Stimulated activated CD8-positive, alpha-beta memory T cell treated with anti-CD3 and anti-CD28 coated beads, Interleukin-2, amount 100 ng/mL, for 1 hour (primary cell): ENCODE data around the gene DCAF10.
A peak's percentile ranks its signal among the peaks of the same experiment; 100 is the strongest.
"Not testable (repeated sequence)": the region's sequence is repeated elsewhere in the genome, so short reads cannot be mapped to it uniquely, and the experiment has no call there.

Source experiments
- DNase-seq, 2 donors: peaks; one replicate each; pipeline ENCODE4 v3.0.0-alpha.2; 2020; ENCODE audit warnings: low read depth in 2 of 2

Gene DCAF10

DNA sequence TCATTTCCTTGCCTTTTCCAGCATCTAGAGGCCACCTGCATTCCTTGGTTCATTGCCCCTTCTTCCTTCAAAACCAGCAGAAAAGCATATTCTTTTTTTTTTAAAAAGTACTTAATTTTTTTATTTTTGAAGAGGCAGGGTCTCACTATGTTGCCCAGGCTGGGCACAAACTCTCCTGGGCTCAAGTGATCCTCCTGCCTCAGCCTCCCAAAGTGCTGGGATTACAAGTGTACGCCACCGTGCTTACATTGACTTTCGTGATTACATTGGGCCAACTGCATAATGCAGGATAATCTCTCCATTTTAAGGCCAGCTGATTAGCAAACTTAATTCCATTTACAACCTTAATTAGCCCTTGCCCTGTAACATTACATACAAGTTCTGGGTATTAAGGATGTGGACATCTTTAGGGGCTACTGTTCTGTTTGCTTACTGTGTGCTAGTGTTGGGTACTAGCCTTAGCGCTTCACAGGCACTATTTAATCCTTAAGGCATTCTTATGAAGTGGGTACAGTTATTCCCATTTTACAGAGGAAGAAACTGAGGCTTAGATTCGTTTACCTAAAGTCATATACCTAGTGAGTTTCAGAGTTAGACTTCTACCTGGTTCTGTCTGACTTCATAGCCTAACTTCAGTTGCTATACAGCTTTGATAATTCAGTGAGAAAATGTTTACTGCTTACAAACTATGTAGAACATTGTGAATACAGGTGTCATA is 69.6 kb downstream of the DCAF10 start:
- DNase-seq, result no peak

DNA sequence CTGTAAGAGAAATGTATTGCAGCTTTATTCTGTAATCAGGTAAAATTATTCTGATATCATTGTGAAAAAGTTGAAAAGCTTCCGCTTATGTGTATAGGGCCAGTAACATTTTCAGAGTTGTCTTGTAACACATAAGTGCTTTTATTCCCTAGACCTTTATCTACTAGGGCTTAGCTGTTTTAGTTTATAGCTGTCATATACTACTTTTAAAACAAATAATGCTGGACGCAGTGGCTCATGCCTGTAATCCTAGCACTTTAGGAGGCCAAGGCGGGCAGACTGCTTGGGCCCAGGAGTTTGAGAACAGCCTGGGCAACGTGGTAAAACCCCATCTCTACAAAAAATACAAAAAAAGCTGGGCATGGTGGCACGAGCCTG is 70.2 kb downstream of the DCAF10 start:
- no peak for DNase-seq

DNA sequence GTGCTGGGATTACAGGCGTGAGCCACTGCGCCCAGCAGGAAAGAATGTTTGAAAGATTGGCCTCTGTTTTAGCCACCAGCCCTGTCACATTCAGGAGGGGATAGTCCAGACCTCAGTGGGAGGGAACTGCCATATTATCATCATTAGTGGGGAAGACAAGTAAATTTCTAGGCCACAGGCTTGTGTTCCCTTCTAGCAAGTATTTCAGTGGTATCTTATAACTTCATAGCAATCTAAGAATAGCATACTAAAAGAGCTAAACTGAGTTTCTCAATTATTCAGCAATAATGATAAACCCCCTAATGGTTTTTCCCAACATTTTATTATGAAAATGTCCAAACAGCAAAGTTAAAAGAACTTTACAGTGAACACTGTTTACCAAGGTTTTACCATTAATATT is 73.4 kb downstream of the DCAF10 start:
- DNase-seq, result no peak

DNA sequence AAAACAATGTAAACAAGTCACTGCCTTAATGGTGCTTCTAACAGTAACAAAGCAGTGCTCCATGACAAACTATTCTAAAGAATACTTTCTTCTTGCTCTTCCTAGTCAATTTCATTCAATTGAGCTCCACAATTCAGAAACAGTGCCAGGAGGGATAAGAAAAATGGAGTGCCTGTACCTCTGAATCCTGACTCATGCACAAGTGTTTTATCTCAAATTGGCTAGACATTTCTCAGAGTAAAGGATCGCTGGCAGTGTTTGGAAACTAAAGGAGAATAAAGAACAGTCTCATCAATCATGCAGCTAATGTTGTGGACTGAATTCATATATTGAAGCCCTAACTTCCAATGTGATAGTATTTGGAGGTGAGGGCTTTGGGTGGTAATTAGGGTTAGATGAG is 75.8 kb downstream of the DCAF10 start:
- DNase-seq, result no peak

DNA sequence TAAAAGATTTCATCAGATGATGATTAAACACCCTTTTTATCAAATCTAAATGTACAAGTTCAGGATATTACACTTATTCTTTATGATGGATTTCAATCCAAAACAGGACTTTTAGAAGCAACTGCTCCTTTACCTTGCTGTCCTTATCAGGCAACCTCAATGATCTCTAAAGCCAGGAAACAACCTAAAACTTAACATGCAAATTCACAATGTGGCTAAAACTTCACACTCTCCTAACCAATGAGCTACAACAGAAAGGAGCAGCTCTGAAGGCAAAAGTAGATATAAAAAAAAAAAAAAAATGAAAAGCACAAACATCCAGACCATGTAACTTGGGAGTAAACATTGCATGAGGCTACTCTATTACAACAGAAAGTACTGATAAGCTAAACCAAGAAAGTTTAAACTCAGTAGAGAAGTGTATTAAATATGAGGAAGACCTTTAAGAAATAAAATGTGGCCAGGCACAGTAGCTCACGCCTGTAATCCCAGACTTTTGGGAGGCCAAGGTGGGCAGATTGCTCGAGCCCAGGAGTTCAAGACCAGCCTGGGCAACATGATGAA is 80.4 kb downstream of the DCAF10 start:
- no peak for DNase-seq

DNA sequence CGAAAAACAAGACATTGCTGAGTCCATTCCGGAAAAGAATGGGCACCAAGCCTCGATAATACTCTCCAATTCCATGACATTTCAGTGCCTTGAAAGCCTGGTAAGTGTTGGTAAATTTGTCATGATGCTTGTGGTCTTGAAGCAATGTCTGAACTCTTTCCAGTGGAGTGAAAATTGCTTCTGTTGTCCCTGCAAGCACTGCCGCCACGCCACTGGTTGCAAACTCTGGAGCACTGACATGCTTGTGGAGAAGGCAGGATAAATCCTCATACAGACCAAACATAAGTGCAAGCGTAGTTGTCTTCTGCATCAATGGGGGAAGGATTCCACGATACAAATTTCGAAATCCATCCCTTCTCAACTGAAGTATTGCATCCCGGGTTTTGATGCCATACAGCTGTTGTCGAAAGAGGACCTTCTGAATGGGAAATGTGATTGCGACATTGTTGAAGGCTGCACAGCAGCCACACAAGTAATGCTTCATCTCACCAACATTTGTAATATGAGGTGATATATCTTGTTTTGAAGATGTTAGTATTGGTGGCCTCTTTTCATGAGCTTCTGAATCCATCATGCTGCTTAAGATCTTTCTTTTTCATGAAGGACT is 87.5 kb downstream of the DCAF10 start:
- DNase-seq, result not testable (repeated sequence)

DNA sequence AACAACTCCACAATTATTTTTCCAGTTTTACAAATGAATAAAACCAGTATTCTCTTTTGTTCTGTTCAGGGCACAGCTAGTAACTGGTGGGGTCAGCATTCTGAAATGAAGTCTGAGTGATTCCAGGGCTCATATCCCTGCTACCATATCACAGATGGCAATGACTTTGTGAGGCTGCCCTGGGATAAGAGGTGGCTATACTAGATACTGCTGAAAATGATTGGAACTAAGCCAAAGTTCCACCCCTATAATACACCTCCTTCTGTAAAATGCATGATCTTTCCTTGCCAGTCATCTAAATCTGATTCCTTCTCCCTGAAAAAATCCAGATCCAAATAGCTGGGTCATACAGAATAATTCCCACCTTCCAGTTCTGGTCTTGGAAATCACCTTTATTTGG is 88.9 kb downstream of the DCAF10 start:
- no peak for DNase-seq

DNA sequence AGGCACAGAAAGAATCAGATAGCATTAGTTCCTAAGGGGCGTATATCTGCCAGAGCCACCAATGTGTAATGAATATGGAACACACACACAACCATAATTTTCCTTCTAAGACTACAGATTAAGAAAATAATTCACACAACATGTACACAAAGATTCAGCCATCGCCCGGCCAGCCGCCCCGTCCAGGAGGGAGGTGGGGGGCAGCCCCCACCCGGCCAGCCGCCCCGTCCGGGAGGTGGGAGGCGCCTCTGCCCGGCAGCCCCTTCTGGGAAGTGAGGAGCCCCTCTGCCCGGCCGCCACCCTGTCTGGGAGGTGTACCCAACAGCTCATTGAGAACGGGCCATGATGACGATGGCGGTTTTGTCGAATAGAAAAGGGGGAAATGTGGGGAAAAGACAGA is 90.4 kb downstream of the DCAF10 start:
- not testable (repeated sequence) for DNase-seq

DNA sequence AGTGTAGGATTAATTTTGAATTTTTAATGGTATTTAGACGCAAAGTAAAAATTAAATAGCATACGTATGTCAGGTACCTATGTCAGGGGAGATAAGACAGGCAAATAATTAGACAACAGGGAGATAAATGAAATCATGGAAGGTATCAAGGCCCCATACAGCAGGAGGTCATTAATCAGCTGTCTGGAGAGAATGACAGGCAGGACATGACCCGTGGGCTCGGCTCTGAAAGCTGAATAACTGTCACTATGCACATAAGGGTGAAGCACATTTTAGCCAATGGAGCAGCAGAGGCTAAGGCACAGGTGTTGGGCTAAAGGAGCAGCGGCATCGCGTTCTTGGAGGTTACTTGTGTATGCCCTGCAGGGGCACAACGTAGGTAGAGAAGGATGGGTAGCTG is 91.5 kb downstream of the DCAF10 start:
- DNase-seq, result no peak

DNA sequence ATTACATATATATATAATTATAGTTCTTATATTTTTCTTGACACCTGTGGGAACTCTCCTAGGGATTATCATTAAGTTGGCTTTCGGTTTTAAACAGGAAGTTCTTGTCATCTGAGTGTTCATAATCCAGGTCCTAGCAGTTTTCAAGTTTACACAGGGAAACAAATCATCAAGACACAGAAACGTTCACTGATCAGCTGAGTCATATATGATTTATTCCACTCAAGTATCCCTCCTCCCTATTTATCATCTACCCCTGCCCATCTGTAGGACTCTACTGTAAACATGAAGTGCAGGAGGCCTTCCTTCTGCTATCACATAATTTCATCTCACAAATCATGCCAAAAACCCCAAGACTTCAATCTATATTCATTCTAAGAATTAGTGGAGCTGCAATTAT is 97.1 kb downstream of the DCAF10 start:
- DNase-seq, result no peak

DNA sequence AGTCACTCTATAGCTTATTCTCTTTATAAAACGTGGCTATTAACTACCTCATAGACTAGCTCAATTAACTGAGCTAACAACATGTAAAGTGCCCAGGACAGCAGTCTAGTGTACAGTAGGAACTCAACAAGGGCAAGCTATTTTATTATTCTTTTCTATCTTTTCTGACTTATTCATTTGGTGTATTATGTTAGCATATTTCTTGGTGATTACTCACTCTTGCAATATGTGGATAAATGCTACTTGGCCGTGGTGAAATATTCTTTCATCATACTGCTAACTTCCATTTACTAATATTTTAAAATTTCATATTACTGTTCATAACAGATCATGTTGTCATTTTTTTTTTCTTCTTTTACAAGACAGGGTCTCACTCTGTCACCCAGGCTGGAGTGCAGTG is 98.4 kb downstream of the DCAF10 start:
- DNase-seq, result no peak

DNA sequence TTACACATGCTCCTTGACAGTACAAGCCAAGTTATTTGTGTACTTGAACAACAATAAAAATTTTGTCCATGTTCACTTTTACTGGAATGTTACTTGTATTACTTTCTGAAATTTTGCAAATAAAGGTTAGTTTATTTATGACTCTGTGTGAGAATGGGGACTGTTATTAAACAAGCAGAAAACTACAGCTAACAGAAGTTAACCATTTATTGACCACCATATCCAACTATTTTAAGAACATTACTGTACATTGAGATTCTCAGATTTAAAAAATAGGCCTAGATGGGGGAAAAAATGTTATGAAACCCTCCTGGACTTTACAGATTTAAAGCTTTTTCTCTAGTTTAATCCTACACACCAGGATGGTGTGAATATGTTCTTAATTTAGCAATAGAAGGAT is 101.5 kb downstream of the DCAF10 start:
- DNase-seq, result no peak

DNA sequence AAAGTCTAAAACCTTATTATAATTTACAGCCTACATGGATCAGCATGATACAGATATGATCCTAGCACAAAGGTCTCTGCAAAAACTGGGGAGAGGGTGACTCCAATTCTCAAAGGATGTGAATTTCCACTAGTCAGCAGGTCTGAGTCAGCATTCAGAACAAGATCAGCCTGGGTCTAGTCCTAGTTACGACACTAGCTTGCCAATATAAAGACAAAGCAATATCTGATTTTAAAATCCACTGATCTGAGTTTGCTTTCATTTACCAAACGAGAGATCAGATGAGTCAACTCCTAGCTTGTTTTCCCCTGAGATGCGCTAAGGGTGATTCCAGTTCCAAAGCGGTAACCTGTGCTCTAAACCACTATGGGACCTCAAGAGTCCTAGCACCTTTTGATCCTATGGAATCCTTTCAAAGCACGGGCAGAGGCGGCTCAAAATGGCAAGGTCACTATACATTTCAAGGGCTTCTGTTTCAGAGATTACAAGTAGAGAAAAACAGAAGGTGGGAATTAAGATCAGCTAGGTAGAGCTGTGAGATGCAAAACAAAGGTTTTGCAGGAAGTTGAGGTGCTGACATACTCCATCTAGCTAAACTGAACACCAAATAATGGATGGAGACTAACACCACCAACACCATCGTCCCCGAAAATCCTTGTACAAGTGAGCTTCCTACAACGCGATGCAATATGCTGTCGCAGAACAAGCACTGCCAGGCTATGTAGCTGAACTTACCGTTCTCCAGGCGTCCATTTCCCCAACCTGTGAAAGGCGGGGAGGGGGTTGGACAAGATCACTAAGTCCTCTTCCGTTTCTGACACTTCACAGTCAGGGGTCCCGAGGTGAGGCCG is 102.4 kb downstream of the DCAF10 start:
- no peak for DNase-seq

DNA sequence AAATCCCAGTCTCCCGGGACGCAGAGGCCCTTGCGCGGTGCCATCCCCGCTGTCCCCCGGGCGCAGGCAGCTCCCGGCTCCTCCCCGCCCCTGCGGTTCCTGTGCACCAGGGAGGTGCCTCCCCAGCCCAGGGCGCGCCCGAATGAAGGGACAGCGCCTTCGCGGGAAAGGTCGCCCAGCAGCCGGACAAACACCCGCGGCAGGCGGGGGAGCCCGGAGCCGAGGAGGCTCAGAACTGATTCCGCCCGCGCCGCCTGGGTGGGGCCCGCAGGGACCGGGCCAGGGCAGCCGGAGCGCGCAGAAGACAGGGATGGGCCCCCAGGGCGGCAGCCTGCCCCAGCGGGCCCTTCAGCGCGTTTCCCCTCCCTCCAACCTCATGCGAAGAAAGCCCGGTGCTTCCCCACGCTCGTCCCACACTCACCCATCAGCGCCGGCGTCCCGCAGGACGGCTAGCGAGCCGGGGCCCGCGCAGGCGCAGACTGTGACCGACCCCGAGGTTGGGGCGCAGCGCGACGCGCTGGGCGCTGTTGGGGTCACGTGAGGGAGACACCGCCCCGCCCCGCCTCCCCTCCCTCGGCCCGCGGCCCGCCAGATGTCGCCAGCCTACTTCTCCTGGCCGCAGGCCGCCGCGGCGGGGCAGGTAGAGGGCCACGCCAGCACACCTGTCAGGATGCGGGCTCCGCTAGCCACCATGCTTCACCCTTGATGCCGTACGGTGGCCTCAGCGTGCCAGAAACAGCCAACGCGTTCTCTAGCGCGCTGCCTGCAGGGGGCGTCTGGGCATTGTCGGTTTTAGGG is 103.2 kb downstream of the DCAF10 start, which contains the start of gene SLC25A51:
TSS of gene SLC25A51 (minus strand) at position 481 of the 798 bp plus-strand sequence. CDS start 15,577 bp downstream, outside the sequence.
- DNase-seq, result peak; percentile 93 to 94

DNA sequence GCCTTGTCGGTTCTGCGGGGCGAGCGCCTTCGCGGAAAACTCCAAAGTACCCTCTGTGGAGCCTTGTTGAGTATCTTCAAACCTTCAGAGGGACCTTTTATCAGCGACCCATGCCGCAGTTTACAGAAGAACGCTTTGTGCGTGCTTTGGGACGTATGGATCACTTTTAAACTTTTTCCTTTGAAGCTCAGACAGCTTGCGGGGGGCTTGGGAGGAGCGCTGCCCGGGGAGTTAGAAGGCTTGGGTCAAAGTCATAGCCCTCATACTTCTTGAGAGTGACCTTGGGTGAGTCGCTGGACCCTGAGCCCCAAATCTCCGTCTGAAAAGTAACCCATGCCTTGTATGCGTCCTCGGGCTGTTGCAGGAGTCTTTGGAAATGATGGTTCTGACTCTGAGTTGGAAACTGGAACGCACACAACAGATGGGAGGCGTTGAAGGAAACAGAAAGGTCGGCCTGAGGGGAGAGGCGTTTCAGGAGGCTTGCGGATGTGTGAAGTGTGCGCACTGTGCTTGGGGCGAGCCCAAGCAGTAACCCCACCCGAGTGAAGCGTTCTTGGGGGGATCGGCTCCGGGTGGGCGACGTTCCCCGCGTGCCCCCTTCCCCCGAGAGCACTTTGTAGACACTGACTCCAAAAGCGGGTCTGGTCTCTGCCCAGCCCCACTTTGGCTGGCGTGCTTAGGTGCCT is 104.0 kb downstream of the DCAF10 start:
- DNase-seq, result no peak

DNA sequence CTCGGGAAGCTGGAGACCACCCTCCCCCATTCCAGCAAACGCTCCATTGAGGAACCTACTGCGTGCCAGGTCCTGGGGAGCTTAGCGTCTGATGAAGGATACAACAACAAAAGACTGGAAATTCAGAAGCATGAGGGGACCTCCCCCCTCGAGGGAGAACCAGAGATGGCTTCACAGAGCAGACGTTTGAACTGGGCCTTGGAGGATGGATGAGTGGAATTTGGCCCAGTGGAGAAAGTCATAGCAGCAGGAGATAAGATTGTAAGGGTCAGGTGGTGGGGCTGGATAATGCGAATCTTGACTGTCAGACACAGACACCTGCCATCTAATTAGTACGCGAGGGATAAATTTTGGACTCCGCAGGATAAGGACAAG is 104.5 kb downstream of the DCAF10 start:
- no peak for DNase-seq

DNA sequence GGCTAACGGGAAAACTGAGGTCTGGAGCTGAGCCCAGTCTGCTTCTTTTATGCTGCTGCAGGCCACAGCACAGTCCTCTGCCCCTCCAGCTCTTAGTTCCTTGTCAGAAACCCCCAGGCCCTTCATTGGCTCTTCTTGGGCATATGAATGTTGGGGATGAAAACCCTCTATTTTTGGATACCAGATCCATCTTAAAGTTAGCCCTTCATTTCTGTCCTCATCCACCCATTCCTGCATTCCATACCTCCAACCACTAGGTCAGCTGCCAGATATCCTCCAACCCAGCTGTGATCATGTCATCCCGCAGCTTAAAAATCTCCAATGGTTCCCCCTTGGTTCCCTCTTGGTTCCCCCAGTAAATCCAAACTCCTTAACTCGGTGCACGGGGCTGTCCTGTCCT is 105.2 kb downstream of the DCAF10 start:
- DNase-seq, result no peak

DNA sequence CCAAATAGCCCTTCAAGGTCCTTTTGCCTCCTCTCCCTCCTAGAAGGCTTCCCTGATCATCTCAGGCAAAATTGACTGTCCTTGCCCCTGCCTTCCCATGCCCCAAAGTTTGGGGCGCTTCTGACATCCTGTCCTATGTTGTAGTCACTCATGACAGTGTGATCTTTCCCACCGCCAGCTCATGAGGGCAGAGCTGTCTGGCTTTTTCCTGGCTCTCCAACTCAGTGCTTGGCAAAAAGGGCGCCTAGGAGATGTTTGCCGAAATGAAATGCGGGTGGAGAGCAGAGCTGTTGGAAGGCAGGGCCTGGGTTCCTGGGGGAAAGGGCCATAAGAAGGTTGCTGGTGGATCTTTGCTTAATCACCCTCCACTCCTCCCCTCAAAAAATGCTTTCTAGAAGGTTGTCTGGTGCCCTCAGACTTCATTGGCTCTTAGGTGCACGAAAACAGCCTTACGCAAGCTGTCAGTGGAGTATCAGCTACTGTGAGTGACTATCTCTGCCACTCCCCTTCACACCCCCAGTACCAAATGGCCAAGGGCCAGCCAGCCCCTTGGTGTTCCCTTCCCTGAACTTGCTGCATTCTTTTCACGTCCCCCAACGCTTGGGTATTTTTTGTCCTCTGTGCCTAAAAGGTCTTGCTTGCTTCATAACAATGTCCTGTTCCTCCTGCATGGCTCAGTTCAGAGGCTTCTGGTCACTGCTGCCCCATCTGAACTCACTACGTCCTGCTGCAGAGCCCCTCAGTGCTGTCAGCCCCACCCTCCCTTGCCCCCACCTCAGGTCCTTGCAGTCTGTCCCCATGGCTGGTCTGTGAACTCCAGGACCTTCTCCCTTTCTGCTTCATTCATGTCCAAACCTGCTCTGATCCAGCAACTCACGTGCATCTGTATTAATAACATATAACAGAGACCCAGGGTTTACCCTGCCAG is 106.0 kb downstream of the DCAF10 start:
- no peak for DNase-seq

DNA sequence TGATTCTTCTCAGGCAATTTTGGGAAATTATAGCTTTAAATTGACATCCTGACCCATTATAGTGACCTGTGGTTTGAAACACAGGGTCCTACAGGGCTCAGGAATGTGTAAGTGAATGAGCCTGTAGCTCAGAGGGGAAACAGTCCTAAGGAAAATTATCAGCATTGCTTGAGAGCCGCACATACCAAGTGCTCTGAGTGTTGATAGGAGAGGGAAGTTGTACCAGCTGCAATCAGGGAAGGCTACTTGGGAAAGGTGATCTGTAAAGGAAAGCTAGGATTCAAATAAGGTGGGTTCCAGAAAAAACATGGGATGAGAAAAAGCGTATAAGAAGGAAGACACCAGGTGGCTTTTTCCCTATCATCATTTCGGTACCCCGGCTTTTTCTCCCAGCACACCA is 107.7 kb downstream of the DCAF10 start:
- no peak for DNase-seq

DNA sequence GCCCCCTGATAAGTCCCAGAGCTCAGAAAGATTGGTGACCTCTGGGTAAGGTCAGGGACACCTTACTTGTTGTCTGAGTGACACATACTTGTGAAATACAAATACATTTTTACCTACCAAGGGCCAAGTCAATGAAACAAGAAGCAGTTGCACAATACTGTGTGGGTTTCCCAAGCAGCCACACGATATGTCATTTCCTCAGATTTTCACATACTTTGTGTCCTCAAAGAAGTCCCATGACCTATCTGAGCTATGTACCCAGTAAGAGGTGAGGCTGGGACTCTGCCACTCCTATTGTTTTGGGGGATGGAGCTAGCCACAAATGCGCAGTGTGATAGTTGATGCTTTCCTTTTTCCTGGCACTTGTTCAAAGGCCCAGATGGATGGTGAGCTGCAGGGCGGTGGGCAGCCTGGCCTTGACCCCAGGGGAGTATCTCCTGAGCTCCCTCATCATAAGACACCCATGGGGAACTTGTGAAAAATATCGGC is 108.1 kb downstream of the DCAF10 start:
- DNase-seq, result no peak
